DOHH2 (cell line): ENCODE measurements around the gene PCCA.

Experiments
- CTCF ChIP-seq: fragments of 200-600 bp; sonication (generic); IDR thresholded peaks from one replicate; pipeline ENCODE4 v1.5.1; 2014; ENCODE audit warnings: antibody characterized with exemption, mild to moderate bottlenecking, low read depth, low read length; ENCODE audit not compliant: poor library complexity, severe bottlenecking
- EZH2phosphoT487 ChIP-seq: fragments of 200-600 bp; sonication (generic); IDR thresholded peaks from 2 replicates; pipeline ENCODE4 v1.6.1; 2017; ENCODE audit warnings: borderline replicate concordance, mild to moderate bottlenecking, antibody characterized with exemption, low read length, moderate library complexity, mixed read lengths

GRCh38 chr13:100364591-100364990 lies 275.7 kb downstream of the PCCA start:
- TF ChIP-seq CTCF (no peak), EZH2phosphoT487 (no peak)
